Eye (tissue), 1 donor: ENCODE results near the gene WDFY2.

Source experiments
- DNase-seq: peaks from one replicate; pipeline ENCODE4 v3.0.0-alpha.2; 2015

The WDFY2 gene

GRCh38 chr13:51714663-51715168, 130.5 kb downstream of the WDFY2 start:
- no peak for DNase-seq

DNA sequence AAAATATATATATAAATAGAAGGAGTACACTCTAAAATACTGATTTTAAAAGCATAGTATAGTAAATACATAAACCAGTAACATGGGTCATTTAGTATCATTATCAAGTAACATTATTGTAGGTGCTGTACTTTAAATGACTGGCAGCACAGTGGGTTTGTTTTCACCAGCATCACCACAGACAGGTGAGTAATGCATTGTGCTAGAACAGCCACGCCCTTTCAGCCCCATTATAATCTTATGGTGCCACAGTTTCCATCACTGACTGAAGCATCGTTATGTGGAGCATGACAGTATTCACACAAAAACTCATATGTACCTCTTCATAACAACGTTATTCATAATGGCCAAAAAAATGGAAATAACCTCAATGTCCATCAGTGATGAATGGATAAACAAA, 131.4 kb downstream of the WDFY2 start:
- no peak for DNase-seq

DNA sequence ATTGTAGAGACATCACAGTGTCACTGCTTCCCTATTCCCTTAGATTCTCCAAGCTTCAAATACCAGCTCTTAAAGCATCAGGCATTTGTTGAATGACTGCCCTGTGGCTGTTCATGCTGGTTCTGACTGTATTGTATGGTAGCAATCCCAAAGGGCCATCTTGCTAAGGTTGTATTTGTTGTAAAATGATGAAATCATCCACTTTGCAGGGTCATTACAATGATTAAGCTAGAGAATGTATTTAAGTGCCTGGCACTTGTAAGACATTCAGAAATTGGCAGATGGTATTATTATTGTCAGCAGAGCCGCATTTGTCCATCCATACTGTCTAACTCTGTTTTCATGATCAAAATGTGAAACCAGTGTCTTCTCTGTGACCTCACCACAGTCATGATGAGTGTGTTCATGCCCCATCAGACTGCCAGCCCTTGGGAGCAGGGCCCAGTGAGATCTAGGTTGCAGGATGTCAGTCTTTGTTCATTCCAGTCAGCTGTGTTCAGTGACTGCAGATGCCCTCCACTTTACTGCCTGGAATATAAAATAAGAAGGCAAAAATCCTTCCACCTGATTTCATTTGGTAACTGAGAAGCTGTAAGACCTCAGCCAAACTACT, 133.6 kb downstream of the WDFY2 start:
- DNase-seq, result peak; percentile 88

GRCh38 chr13:51719394-51719793, 135.1 kb downstream of the WDFY2 start:
- peak; percentile 67 for DNase-seq

DNA sequence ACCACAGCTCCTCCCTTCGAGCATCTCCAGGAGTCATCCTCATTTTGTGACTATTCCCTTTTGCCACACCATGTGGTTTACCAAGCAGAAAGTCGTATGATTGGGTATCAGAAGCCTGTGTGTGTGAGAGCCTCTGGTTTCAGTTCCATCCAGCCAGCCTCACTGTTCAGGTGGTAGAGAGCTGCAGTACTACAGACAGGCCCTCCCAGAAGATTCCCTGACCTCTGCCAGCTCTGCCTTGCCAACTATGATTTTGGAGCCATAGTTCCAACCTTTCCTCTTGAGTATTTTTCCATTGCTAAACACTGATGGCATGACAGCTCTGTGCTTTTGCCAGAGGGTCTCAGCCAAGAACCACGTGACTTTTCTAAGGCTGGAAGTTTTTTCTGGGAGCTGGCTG, 137.2 kb downstream of the WDFY2 start:
- no peak for DNase-seq

DNA sequence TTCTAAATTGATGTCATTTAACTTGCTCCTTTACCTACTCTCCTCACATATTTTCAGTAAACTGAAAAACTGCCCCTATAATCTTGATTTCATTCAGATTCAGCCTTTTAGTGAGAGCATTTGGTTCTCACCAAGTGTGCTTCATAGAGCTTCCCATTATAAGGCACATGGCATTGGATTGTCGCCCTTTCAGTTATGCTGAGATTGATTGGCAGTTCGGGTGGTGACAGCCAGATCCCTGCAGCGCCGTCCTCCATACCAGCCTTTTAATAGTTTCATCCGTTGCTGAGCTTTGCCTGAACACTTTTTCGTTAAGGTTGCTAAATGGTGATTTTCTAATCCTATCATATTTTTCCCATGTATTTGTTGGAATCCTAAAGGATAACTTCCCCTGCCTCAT, 139.3 kb downstream of the WDFY2 start:
- no peak for DNase-seq

DNA sequence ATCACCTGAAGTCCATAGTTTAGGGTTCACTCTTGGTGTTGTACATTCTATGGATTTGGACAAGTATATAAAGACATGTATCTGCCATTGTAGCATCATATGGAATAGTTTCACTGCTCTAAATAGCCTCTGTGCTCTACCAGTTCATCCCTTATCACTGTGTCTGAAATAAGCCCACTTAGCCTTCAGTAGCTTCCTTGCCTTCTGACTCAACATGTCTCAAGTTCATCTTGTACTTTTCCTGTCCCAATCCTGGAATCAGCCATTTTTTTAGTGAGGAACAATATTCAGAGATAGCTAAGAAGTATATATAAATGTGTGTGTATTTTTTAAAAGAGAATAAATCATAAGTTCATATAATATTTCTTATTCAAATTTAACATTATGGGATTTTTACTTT, 140.5 kb downstream of the WDFY2 start:
- no peak for DNase-seq

GRCh38 chr13:51726446-51727193, 142.4 kb downstream of the WDFY2 start:
- peak; percentile 9 for DNase-seq

DNA sequence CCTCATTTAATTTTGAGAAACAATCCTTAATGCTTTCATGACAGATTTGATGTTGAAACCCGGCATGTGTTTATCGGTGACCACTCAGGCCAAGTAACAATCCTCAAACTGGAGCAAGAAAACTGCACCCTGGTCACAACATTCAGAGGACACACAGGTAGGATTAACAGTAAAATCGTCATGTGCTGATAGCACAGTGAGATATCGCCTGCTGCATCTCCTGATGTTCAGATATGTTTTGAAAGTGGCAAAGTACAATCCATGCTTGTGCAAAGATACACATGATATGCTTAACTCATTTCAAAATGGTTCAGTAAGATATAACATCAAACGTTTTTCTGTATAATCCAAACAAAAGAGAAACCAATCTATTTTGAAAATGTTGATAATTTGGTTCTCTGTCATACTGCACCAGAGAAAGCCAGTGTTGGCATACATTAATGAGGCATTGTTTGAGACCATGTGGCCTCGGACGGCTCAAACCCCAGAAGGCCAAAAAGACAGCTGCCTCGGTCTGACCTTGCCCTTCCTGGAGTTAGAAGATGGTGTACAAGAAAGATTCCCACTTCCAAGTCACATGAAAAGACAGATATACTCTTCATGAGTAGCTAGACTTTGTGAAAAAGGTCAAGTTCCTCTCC, 143.5 kb downstream of the WDFY2 start:
- DNase-seq, result peak; percentile 46

DNA sequence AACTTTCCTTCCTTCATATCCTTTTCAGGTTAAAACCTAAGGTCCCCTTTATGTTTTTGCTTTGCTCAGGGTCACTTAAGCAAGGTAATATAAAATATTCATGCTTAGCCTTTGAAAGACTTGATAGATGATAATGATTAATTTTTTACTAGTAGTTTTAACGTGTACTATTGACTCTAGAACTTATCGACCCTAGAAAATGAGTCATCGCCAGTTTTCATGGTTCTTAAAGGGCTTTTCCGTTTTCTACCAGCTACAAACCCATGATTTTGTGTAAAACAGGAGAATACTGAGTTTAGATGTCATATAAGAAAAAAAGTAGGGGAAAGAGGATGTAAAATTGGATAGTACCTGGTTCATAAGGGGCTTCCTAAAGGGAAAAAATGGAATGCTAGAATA, 144.0 kb downstream of the WDFY2 start:
- no peak for DNase-seq

- no peak for DNase-seq
Observed at GRCh38 chr13:51728972-51729371, 144.7 kb downstream of the WDFY2 start.

GRCh38 chr13:51729866-51730553, 145.7 kb downstream of the WDFY2 start:
- no peak for DNase-seq

DNA sequence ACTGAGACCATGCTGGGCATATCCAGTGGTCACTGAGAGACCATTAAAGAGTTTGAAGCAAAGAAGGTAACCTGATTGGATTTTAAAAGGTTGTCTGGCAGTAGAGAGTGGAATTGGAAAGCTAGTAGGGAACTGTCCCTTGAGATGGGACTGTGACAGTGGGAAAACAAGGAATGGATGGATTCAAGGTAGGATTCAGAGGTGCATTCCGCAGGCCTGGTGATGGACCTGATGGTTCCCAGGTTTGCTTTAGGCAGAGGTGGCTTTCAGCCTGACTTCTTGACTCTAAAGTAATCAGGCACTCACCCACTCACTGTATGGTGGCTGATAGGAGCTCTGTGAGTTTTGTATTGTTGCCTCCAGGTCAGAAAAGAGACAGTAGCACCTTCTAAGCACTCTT, 146.7 kb downstream of the WDFY2 start:
- no peak for DNase-seq

DNA sequence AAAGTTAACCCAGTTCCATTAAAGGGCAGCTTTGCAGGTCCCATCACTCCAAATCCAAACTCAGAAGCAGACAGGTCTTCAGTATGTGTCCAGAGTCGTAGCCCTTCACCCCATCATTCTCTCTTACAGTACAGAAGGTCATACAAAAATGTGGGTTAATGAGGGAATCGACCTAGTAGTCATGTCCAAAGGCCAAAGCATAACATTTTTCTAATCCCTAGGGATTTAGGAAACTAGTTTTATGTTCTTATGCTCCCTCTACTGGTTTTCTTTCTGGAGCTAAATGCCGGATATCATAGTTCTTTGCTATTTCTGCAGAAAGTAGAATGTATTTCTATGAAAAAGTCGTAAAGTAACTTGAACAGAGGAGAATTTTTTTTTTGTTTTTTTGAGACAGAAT, 147.5 kb downstream of the WDFY2 start:
- DNase-seq, result peak; percentile 37

GRCh38 chr13:51733374-51734298, 149.4 kb downstream of the WDFY2 start:
- no peak for DNase-seq

DNA sequence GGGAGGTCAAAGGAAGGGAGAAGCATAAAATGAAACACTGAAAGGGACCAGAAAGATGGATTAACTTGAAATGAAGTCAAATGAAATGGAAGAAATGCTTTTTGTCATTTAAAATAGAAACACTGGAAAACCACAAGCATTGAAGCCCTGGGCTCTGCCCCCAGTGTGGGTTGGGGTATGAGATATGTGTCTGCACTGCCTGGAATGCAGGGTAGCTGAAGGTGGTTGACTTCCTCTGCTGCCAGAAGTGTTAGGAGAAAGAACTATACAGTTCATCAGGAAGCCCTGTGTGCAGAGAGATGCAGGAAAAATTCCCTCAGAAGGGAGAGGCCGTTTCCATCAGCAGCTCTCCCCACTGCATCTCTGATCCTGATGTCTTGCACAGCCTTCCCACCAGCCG, 150.5 kb downstream of the WDFY2 start:
- DNase-seq, result no peak

DNA sequence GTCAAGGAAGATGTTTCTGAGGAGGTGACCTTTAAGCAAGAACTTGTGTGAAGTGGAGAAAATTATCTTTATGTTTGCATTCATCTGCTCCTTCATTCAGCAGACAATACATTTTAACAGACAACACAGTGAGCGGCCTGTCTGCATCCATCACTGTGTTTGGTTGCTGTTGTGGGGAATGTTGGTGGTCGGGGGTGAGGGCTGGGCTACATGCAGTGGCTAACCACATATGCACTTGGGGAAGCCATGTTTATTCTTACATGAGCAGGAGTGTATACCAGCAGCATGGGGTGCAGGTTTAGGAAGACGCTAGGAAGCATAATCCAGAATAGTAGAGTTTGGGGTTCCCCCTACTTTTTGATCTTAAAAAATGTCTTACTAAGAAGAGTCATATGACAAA, 153.3 kb downstream of the WDFY2 start:
- DNase-seq, result no peak

DNA sequence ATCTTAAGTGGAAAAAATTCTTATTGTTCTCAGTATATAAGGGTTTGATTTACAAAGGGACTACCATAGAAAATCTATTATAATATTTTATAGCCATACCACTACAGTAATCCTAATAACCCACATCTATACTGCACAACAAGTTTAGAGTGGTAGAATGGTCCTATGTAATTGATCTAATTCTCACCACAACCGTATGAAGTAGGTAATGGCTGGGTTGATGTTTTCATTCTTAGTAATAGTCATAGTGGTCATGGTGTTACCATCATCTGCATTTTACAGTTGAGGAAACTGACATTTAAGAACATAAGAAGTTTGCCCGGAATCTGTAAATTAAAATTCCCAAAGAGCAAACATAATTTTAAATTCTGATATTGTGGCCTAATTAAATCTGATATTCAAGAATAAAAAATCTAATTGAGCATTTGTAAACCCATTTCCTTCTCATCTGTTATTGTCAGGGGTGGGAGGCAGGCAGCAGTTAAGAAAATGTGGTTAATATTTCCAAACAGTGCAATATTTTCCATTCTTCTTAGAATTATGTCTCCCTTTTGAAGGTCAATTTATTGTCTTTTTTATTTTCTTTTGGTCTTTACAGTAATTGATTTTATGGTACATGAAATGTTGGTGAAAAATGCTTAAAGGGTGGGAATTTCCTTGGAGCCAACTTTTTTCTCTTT, 154.1 kb downstream of the WDFY2 start:
- DNase-seq, result no peak

- DNase-seq, result no peak
Observed at GRCh38 chr13:51739027-51739764, 154.9 kb downstream of the WDFY2 start.

GRCh38 chr13:51740698-51741097, 156.4 kb downstream of the WDFY2 start:
- no peak for DNase-seq

DNA sequence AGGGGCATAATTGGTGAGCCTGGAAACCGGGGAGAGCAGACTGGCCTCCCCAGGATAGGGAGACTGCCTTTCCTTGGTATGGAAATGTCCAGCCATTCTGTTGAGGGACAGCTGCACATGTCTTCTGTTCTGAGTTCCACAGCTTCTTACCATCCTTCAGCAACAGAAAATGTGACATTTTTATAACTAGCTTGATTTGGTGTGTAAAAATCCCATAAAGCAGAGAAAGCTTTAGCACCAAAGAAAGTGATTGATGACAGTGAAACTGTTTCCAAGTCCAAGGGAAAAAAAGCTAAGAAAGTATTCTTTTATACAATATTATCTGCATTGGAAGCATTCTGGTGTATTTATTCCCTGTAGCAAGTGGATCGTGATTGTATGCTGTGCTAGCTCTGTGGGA, 157.8 kb downstream of the WDFY2 start:
- no peak for DNase-seq
